GM19467 (cell line): ENCODE measurements around the gene MMEL1.

Experiments
- ATAC-seq: cut with Tn5 transposase; IDR thresholded peaks from one replicate; pipeline ENCODE4 v1.9.1; 2021; ENCODE audit warnings: mild to moderate bottlenecking, moderate library complexity; ENCODE audit not compliant: unreplicated experiment

Gene MMEL1

GRCh38 chr1:2643414-2644077 lies 10.7 kb upstream of the MMEL1 start:
- ATAC-seq, result no peak

- peak; percentile 70 for ATAC-seq
These were observed 10.0 kb upstream of the MMEL1 start for GRCh38 chr1:2642560-2643413.

GRCh38 chr1:2642131-2642559 lies 9.3 kb upstream of the MMEL1 start:
- no peak for ATAC-seq

GRCh38 chr1:2641381-2642130 lies 8.7 kb upstream of the MMEL1 start:
- no peak for ATAC-seq

- no peak for ATAC-seq
These were observed 7.8 kb upstream of the MMEL1 start for GRCh38 chr1:2640626-2641025.

GRCh38 chr1:2639607-2640521 lies 7.0 kb upstream of the MMEL1 start:
- no peak for ATAC-seq

GRCh38 chr1:2639203-2639602 lies 6.4 kb upstream of the MMEL1 start:
- no peak for ATAC-seq

GRCh38 chr1:2638466-2639115 lies 5.8 kb upstream of the MMEL1 start:
- ATAC-seq, result no peak

- no peak for ATAC-seq
These were observed 4.8 kb upstream of the MMEL1 start for GRCh38 chr1:2637442-2638145.

GRCh38 chr1:2636733-2637132 lies 3.9 kb upstream of the MMEL1 start:
- ATAC-seq, result no peak

- ATAC-seq, result no peak
These were observed 2.7 kb upstream of the MMEL1 start for GRCh38 chr1:2635361-2636010.

GRCh38 chr1:2633936-2634491 lies 1.2 kb upstream of the MMEL1 start:
- ATAC-seq, result no peak

GRCh38 chr1:2633366-2633935 lies 635 bp upstream of the MMEL1 start:
- ATAC-seq, result no peak

- ATAC-seq, result no peak
These were observed 775 bp downstream of the MMEL1 start for GRCh38 chr1:2632051-2632430.

- ATAC-seq, result no peak
These were observed 1.4 kb downstream of the MMEL1 start for GRCh38 chr1:2631136-2632050.

GRCh38 chr1:2630498-2631135 lies 2.2 kb downstream of the MMEL1 start:
- ATAC-seq, result no peak
